IMR-90 (cell line): ENCODE measurements around the gene ZNG1C. TPM values are rescaled to one million over a fixed set of nuclear protein-coding genes. Genes with fewer than 3 reads are reported as not detected.
"Not testable (repeated sequence)": the region's sequence is repeated elsewhere in the genome, so short reads cannot be mapped to it uniquely, and the experiment has no call there.

Experiments
- ATAC-seq: fragments of 200-7000 bp; cut with Tn5 transposase; 2 replicates; pipeline ENCODE4 v1.9.1; 2020; ENCODE audit warnings: low read depth, mild to moderate bottlenecking, moderate library complexity
- BruUV-seq: library from RNA; stranded (reverse); fragments of 400-500 nt; replicated peaks from 2 replicates; lab custom pipeline; 2021; lab: Mats Ljungman, UMichigan
- CTCF ChIA-PET: fragments of 300-600 bp; formaldehyde crosslinking; extraction: SDS; loops from one replicate; lab custom pipeline; 2021; ENCODE audit warnings: antibody characterized with exemption; lab: Yijun Ruan, JAX
- POLR2A ChIA-PET: fragments of 300-600 bp; sonication (Branson Sonifier 250); formaldehyde crosslinking; loops from one replicate; lab custom pipeline; 2022; ENCODE audit warnings: antibody characterized with exemption; ENCODE audit not compliant: unreplicated experiment; lab: Charles Lee
- DNase-seq: peaks from one replicate; pipeline ENCODE4 v3.0.0; 2013
- H2AFZ ChIP-seq: replicated peaks from 2 replicates; pipeline ENCODE3; 2013; ENCODE audit warnings: low read length, mild to moderate bottlenecking; ENCODE audit not compliant: poor library complexity
- H2AK5ac ChIP-seq: 2 replicates; pipeline ENCODE4 v1.6.1; 2013; ENCODE audit warnings: low read depth, low read length, inconsistent platforms
- H2AK9ac ChIP-seq: replicated peaks from 2 replicates; pipeline ENCODE3; 2013; ENCODE audit warnings: mild to moderate bottlenecking, low read depth, low read length, moderate library complexity; ENCODE audit not compliant: poor library complexity
- H2BK120ac ChIP-seq: 2 replicates; pipeline ENCODE4 v1.6.1; 2013; ENCODE audit warnings: low read depth, low read length, inconsistent platforms
- H2BK15ac ChIP-seq: 3 replicates; pipeline ENCODE4 v1.6.1; 2013; ENCODE audit warnings: low read depth, low read length, inconsistent platforms
- H2BK20ac ChIP-seq: 2 replicates; pipeline ENCODE4 v1.6.1; 2013; ENCODE audit warnings: low read depth, mild to moderate bottlenecking, inconsistent platforms, low read length, moderate library complexity
- H2BK5ac ChIP-seq: 2 replicates; pipeline ENCODE4 v1.6.1; 2013; ENCODE audit warnings: mild to moderate bottlenecking, low read depth, low read length, inconsistent platforms; ENCODE audit not compliant: poor library complexity, severe bottlenecking
- H3K14ac ChIP-seq: replicated peaks from 2 replicates; pipeline ENCODE4 v1.6.1; 2013; ENCODE audit warnings: low read depth, low read length, inconsistent platforms
- H3K18ac ChIP-seq: 2 replicates; pipeline ENCODE4 v1.6.1; 2013; ENCODE audit warnings: low read depth, low read length, control low read depth
- H3K23ac ChIP-seq: 2 replicates; pipeline ENCODE4 v1.6.1; 2013; ENCODE audit warnings: low read depth, low read length, inconsistent platforms
- H3K27ac ChIP-seq: 2 replicates; pipeline ENCODE4 v1.5.1; 2013; ENCODE audit warnings: mild to moderate bottlenecking, control low read depth, low read length; ENCODE audit not compliant: insufficient read depth
- H3K27me3 ChIP-seq: 2 replicates; pipeline ENCODE4 v1.6.1; 2013; ENCODE audit warnings: low read length; ENCODE audit not compliant: control insufficient read depth, insufficient read depth
- H3K36me3 ChIP-seq: 2 replicates; pipeline ENCODE4 v1.6.1; 2013; ENCODE audit warnings: low read length, mixed read lengths; ENCODE audit not compliant: control insufficient read depth, insufficient read depth
- H3K4ac ChIP-seq: 2 replicates; pipeline ENCODE4 v1.6.1; 2013; ENCODE audit warnings: low read depth, low read length, inconsistent platforms
- H3K4me1 ChIP-seq: 2 replicates; pipeline ENCODE4 v1.6.1; 2013; ENCODE audit warnings: low read length, mixed read lengths; ENCODE audit not compliant: control insufficient read depth, insufficient read depth
- H3K4me2 ChIP-seq: 2 replicates; pipeline ENCODE4 v1.6.1; 2013; ENCODE audit warnings: low read depth, mild to moderate bottlenecking, control low read depth, low read length, moderate library complexity
- H3K4me3 ChIP-seq: 2 replicates; pipeline ENCODE4 v1.5.1; 2013; ENCODE audit warnings: low read depth, mild to moderate bottlenecking, control low read depth, low read length, moderate library complexity; ENCODE audit not compliant: insufficient read depth
- H3K56ac ChIP-seq: 2 replicates; pipeline ENCODE4 v1.6.1; 2013; ENCODE audit warnings: low read length, inconsistent platforms; ENCODE audit not compliant: insufficient read depth; ENCODE audit errors: extremely low read depth
- H3K79me1 ChIP-seq, 2 experiments: 2 replicates each; pipeline ENCODE4 v1.6.1; 2013; ENCODE audit warnings: low read length in 2 of 2, inconsistent platforms in 1 of 2, low read depth in 1 of 2
- H3K9ac ChIP-seq: 2 replicates; pipeline ENCODE4 v1.6.1; 2013; ENCODE audit warnings: low read depth, low read length, control low read depth
- H3K9me1 ChIP-seq: 2 replicates; pipeline ENCODE4 v1.6.1; 2013; ENCODE audit warnings: low read length, inconsistent platforms; ENCODE audit not compliant: insufficient read depth
- H3K9me3 ChIP-seq: 2 replicates; pipeline ENCODE4 v1.6.1; 2013; ENCODE audit warnings: low read length; ENCODE audit not compliant: control insufficient read depth, insufficient read depth
- H4K20me1 ChIP-seq: 2 replicates; pipeline ENCODE4 v1.6.1; 2013; ENCODE audit warnings: low read length, inconsistent platforms; ENCODE audit not compliant: insufficient read depth
- H4K5ac ChIP-seq: 2 replicates; pipeline ENCODE4 v1.6.1; 2013; ENCODE audit warnings: mild to moderate bottlenecking, low read depth, low read length, control low read depth
- H4K8ac ChIP-seq, 2 experiments: 2 replicates each; pipeline ENCODE4 v1.6.1; 2013; ENCODE audit warnings: low read depth in 2 of 2, low read length in 2 of 2, control low read depth in 1 of 2, inconsistent platforms in 1 of 2
- H4K91ac ChIP-seq: 2 replicates; pipeline ENCODE4 v1.6.1; 2013; ENCODE audit warnings: low read depth, low read length, inconsistent platforms; ENCODE audit not compliant: insufficient read depth
- WGBS, 2 experiments: methylation state at CpG; one replicate each; pipeline versions ENCODE4 v1.1.5 to v1.1.7; 2013; ENCODE audit warnings: missing lambda C conversion rate in 2 of 2; ENCODE audit not compliant: insufficient read length in 1 of 2; ENCODE audit errors: extremely low coverage in 2 of 2; 5-methylcytosine and 5-hydroxymethylcytosine counted together
- dilution Hi-C: fragments of 300-500 bp; cut with HindIII; formaldehyde crosslinking; loops from one replicate; pipeline ENCODE4 v1.14.3; 2018; ENCODE audit warnings: low sequenced_read_pairs; ENCODE audit not compliant: unreplicated experiment
- in situ Hi-C: fragments of 300-500 bp; cut with MboI; formaldehyde crosslinking; loops from 3 replicates; pipeline ENCODE4 v1.14.3; 2019; ENCODE audit warnings: low sequenced_read_pairs, inconsistent platforms, mixed read lengths
- intact Hi-C: fragments of 100-400 bp; cut with micrococcal nuclease; formaldehyde crosslinking; loops from 2 replicates; pipeline ENCODE4 v1.10.0; 2022
- polyA plus RNA-seq, 3 experiments: library from polyadenylated mRNA; depleted of rRNA; stranded (reverse); fragments of >200 nt; gene quantifications; 2 replicates each; pipeline ENCODE4 v1.2.3, GENCODE V29; 2012; ENCODE audit warnings: low replicate concordance in 1 of 3
- total RNA-seq: library from RNA; depleted of rRNA; stranded (reverse); fragments of >200 nt; gene quantifications from 2 replicates; pipeline ENCODE4 v1.2.3, GENCODE V29; 2012

The ZNG1C gene
- total and polyA plus RNA-seq, 2 of the 4 experiments (the other 2 are of a cell fraction) = 3.4 to 19.0 TPM

DNA sequence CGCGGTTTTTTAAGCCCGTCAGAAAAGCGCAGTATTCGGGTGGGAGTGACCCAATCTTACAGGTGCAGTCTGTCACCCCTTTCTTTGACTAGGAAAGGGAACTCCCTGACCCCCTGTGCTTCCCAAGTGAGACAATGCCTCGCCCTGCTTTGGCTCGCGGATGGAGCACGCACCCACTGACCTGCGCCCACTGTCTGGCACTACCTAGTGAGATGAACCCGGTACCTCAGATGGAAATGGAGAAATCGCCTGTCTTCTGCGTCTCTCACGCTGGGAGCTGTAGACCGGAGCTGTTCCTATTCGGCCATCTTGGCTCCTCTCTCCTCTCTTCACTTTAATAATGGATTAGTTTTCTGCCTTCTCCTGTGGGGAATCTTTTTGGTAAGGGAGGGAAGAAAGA, 39.3 kb downstream of the ZNG1C start:
- H2BK120ac ChIP-seq, H3K4me3 ChIP-seq, dilution Hi-C loops, H4K5ac ChIP-seq, ATAC-seq, BruUV-seq, H3K4ac ChIP-seq, H3K79me1 ChIP-seq, H3K36me3 ChIP-seq, H3K56ac ChIP-seq, H3K9ac ChIP-seq, in situ Hi-C loops, H3K27ac ChIP-seq, H4K91ac ChIP-seq, H3K18ac ChIP-seq, H2AK9ac ChIP-seq, intact Hi-C loops, H3K4me2 ChIP-seq, CTCF ChIA-PET, DNase-seq, H2AFZ ChIP-seq, H3K9me3 ChIP-seq, H4K8ac ChIP-seq, H3K27me3 ChIP-seq, POLR2A ChIA-PET, H3K4me1 ChIP-seq, H3K14ac ChIP-seq, H3K9me1 ChIP-seq, H2BK20ac ChIP-seq, H3K23ac ChIP-seq, H4K20me1 ChIP-seq, H2BK15ac ChIP-seq, H2BK5ac ChIP-seq, H2AK5ac ChIP-seq: not testable (repeated sequence)
- no CpG with 5 or more reads among the region's 16 CpGs for WGBS, 2 experiments

DNA sequence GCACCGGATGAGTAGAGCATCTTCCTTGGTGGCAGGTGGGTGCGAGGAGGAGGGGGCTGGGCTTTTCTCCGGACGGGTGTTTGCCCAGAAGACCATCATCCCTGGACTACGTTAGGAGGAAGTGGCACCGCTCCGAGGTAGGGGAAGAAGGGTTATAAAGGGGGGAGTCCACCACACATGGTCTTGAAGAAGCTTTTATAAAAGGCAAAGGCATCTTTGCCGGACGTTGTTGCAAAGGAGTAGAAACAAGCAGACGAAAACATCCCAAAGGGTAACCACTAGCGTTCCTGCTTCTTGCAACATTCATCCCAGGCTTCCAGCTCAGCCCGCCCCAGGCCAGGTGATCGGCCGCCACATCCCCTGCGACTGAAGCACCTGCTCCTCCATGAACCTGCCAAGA, 60.8 kb downstream of the ZNG1C start, which contains the start of gene FOXD4L3:
FOXD4L3 (plus strand) TSS at position 301 of the 400 bp plus-strand sequence; CDS start at position 386, 85 bp downstream.
- H3K4me3 ChIP-seq, H2AFZ ChIP-seq, BruUV-seq, H4K5ac ChIP-seq, H4K91ac ChIP-seq, H3K14ac ChIP-seq, H3K4me1 ChIP-seq, H3K4ac ChIP-seq, H2BK120ac ChIP-seq, H2BK20ac ChIP-seq, H2AK5ac ChIP-seq, ATAC-seq, H3K27me3 ChIP-seq, CTCF ChIA-PET, H3K9me1 ChIP-seq, H3K36me3 ChIP-seq, H3K9ac ChIP-seq, H3K56ac ChIP-seq, H4K8ac ChIP-seq, DNase-seq, H3K18ac ChIP-seq, intact Hi-C loops, H2BK5ac ChIP-seq, in situ Hi-C loops, H3K4me2 ChIP-seq, dilution Hi-C loops, H3K23ac ChIP-seq, H3K79me1 ChIP-seq, H2AK9ac ChIP-seq, H4K20me1 ChIP-seq, H3K9me3 ChIP-seq, H2BK15ac ChIP-seq, H3K27ac ChIP-seq, POLR2A ChIA-PET: not testable (repeated sequence)
- no CpG with 5 or more reads among the region's 15 CpGs for WGBS, 2 experiments
